Neuron (in vitro differentiated cells): Measurements from ENCODE around the gene RYR2.
A peak's percentile ranks its signal among the peaks of the same experiment; 100 is the strongest.

Experiments used
- H2AFZ ChIP-seq: one replicate; pipeline ENCODE4 v1.6.1; 2013; ENCODE audit warnings: low read depth, mild to moderate bottlenecking, inconsistent platforms, low read length, moderate library complexity
- H3K27me3 ChIP-seq: one replicate; pipeline ENCODE4 v1.6.1; 2013; ENCODE audit warnings: low read length; ENCODE audit not compliant: insufficient read depth
- H3K36me3 ChIP-seq: one replicate; pipeline ENCODE4 v1.6.1; 2013; ENCODE audit warnings: low read length; ENCODE audit not compliant: insufficient read depth
- H3K4me1 ChIP-seq: one replicate; pipeline ENCODE4 v1.6.1; 2013; ENCODE audit warnings: low read length; ENCODE audit not compliant: insufficient read depth
- H3K4me3 ChIP-seq: 2 replicates; pipeline ENCODE4 v1.5.1; 2013; ENCODE audit warnings: mild to moderate bottlenecking, low read length, moderate library complexity
- H3K9me3 ChIP-seq: one replicate; pipeline ENCODE4 v1.6.1; 2013; ENCODE audit warnings: low read length

Gene RYR2

DNA sequence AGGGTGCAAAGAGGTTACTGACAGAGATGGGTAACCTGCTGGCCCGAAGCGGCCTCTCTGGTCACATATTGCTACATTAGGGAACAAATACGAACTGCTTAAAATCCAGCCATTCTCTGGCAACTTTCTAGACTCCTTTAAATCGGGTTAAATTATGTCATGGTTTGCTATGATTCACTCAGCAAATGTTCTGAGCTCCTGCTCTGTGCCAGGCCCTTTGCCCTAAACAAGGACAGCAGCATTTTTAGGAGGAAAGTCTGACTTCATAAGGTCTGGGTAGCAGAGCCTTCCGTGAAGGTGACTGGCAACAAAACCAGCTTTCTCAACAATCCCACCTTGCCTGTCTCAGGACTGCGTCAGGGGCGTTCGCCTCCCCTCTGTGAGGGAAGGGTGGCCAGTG, 833.3 kb downstream of the RYR2 start:
- H2AFZ ChIP-seq: no peak overlapping the region
- no peaks in the 10 kb centered on the region for H3K36me3 ChIP-seq
- H3K4me1 ChIP-seq: peaks cover 17% of the 10 kb centered on the region
- no peaks in the 10 kb centered on the region for H3K9me3 ChIP-seq
- no peaks in the 10 kb centered on the region for H3K27me3 ChIP-seq
- H3K4me3 ChIP-seq: no peak overlapping the region

DNA sequence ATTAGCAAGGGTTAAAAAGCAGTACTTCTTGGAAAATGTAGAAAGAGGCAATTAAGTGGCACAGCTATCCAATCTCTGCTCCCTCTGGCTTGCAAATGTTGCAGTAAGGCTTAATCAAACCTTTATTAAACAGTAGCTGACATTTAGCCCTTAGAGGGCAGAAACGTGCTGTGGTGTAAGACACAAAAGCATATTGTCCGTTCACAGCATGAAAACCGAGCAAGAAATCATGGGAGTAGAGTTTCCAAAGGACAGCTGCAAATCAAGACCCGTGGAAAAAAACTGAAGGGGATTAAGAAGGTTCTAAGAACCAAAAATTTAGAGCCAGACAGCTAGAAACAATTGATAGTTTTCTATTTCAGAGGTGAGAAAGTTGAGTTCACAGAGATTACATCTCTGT, 835.6 kb downstream of the RYR2 start:
- H3K36me3 ChIP-seq: no peaks in the 10 kb centered on the region
- peaks cover 17% of the 10 kb centered on the region for H3K4me1 ChIP-seq
- no peak overlapping the region for H3K4me3 ChIP-seq
- H3K27me3 ChIP-seq: no peaks in the 10 kb centered on the region
- peak overlapping the region; percentile 10 for H2AFZ ChIP-seq
- no peaks in the 10 kb centered on the region for H3K9me3 ChIP-seq

DNA sequence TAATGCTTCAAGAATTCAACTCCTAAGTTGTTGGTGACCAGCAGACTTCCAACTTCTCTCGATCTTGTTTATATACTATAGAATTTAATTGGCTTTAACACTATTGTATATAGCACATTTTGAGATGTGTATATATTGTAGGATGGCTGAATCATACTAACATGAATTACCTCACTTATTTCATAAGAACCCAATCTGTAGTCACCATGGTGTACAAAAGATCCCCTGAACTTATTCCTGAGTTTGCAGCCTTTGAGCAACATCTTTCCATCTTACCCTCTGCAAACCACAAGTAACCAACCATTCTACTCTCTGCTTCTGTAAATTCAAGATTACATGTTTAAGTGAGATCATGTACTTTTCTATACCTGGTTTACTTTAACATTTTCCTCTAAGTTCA, 836.4 kb downstream of the RYR2 start:
- no peaks in the 10 kb centered on the region for H3K36me3 ChIP-seq
- H2AFZ ChIP-seq: no peak overlapping the region
- no peaks in the 10 kb centered on the region for H3K27me3 ChIP-seq
- no peaks in the 10 kb centered on the region for H3K9me3 ChIP-seq
- H3K4me3 ChIP-seq: no peak overlapping the region
- H3K4me1 ChIP-seq: peaks cover 15% of the 10 kb centered on the region

DNA sequence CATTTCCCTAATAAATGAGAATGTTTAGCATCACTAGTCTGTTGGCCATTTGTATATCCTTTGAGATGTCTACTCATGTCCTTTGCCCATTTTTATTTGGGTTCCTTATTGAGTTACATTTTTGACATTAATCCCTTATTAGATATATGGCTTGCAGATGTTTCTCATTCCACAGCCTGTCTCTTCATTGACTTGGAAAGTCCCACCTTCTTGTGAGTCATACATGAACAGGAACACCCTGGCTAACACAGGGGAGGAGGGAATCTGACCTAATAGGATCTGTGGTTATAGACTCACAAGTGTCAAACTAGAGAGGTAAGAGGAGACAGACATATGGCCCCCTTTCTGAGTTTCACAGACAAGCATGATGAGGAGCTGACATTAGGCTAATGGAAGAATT, 837.2 kb downstream of the RYR2 start:
- Histone ChIP-seq H2AFZ (no peak overlapping the region), H3K4me1 (peaks cover 11% of the 10 kb centered on the region), H3K27me3 (no peaks in the 10 kb centered on the region), H3K36me3 (no peaks in the 10 kb centered on the region), H3K9me3 (no peaks in the 10 kb centered on the region), H3K4me3 (no peak overlapping the region)
